K562 (cell line): Measurements from ENCODE around the gene NEMF. TPM values are rescaled to one million over a fixed set of nuclear protein-coding genes. Genes with fewer than 3 reads are reported as not detected.
"Not testable (repeated sequence)": the region's sequence is repeated elsewhere in the genome, so short reads cannot be mapped to it uniquely, and the experiment has no call there.

Experiments used
- ATAC-seq: fragments of 200-7000 bp; cut with Tn5 transposase; 3 replicates; pipeline ENCODE4 v1.9.1; 2020; ENCODE audit warnings: moderate library complexity
- BruUV-seq: library from RNA; stranded (reverse); fragments of 400-500 nt; replicated peaks from 2 replicates; lab custom pipeline; 2021; lab: Mats Ljungman, UMichigan
- CTCF ChIA-PET: fragments of 300-600 bp; formaldehyde crosslinking; extraction: SDS; loops from one replicate; lab custom pipeline; 2021; ENCODE audit warnings: low intra/inter-chr PET ratio; lab: Yijun Ruan, JAX
- POLR2A ChIA-PET: fragments of 300-600, 350-650 bp; sonication (Branson Sonifier 250); formaldehyde crosslinking; extraction: SDS; loops from one replicate; lab custom pipeline; 2021; ENCODE audit warnings: antibody characterized with exemption, inconsistent platforms; lab: Yijun Ruan, JAX
- DNase-seq, 4 experiments: peaks; one replicate each; pipeline versions ENCODE4 v3.0.0 to v3.0.0-alpha.2; 2011 to 2018; ENCODE audit warnings: low spot score in 3 of 4, mixed read lengths in 3 of 4; ENCODE audit errors: extremely low read depth in 1 of 4
- FAIRE-seq: peaks from 2 replicates; lab custom pipeline; 2011; peaks lifted over from hg19 to GRCh38; lab: Jason Lieb, UNC
- H2AFZ ChIP-seq: 2 replicates; pipeline ENCODE4 v1.6.0; 2011; ENCODE audit warnings: low read depth, low read length, control low read depth, inconsistent platforms
- H3K27ac ChIP-seq: fragments of 200-600 bp; 3 replicates; pipeline ENCODE4 v1.8.0; 2011; ENCODE audit warnings: low read depth, mild to moderate bottlenecking, control low read depth, inconsistent platforms, low read length, moderate library complexity, mixed read lengths; ENCODE audit errors: extremely low read depth
- H3K27me3 ChIP-seq, 2 experiments: fragments of 300-600 bp in 1 of 2; 2 replicates in 1 of 2; 3 replicates in 1 of 2; pipeline versions ENCODE4 v1.6.0 to v1.8.0; 2011; ENCODE audit warnings: inconsistent platforms in 2 of 2, low read length in 2 of 2, mild to moderate bottlenecking in 1 of 2, mixed read lengths in 1 of 2, moderate library complexity in 1 of 2; ENCODE audit not compliant: control insufficient read depth in 2 of 2, insufficient read depth in 2 of 2
- H3K36me3 ChIP-seq: fragments of 300-600 bp; 3 replicates; pipeline ENCODE4 v1.8.0; 2011; ENCODE audit warnings: mild to moderate bottlenecking, low read length, inconsistent platforms; ENCODE audit not compliant: control insufficient read depth, insufficient read depth
- H3K4me1 ChIP-seq, 2 experiments: fragments of 200-600 bp in 1 of 2; replicated peaks in 1 of 2; 2 replicates in 1 of 2; 3 replicates in 1 of 2; pipeline versions ENCODE4 v1.5.1 to v1.8.0; 2011; ENCODE audit warnings: inconsistent platforms in 2 of 2, low read length in 2 of 2, mild to moderate bottlenecking in 1 of 2, mixed read lengths in 1 of 2, moderate library complexity in 1 of 2; ENCODE audit not compliant: control insufficient read depth in 2 of 2, insufficient read depth in 2 of 2
- H3K4me2 ChIP-seq: 2 replicates; pipeline ENCODE4 v1.6.1; 2011; ENCODE audit warnings: low read length, control low read depth, inconsistent platforms, mixed read lengths; ENCODE audit not compliant: insufficient read depth
- H3K4me3 ChIP-seq: fragments of 200-600 bp; sonication (generic), shearing (Covaris generic); 2 replicates; pipeline ENCODE4 v1.5.1; 2016; ENCODE audit warnings: control low read depth, inconsistent platforms
- H3K79me2 ChIP-seq: fragments of 200-600 bp; 3 replicates; pipeline ENCODE4 v1.8.0; 2011; ENCODE audit warnings: low read length, inconsistent platforms; ENCODE audit not compliant: control insufficient read depth, insufficient read depth
- H3K9ac ChIP-seq, 2 experiments: 2 replicates each; pipeline versions ENCODE4 v1.6.0 to v1.6.1; 2011; ENCODE audit warnings: low read depth in 2 of 2, low read length in 2 of 2, control low read depth in 1 of 2, inconsistent platforms in 1 of 2, mild to moderate bottlenecking in 1 of 2, mixed read lengths in 1 of 2; ENCODE audit not compliant: insufficient read depth in 1 of 2
- H3K9me1 ChIP-seq: one replicate; pipeline ENCODE4 v1.6.0; 2011; ENCODE audit warnings: inconsistent platforms, mild to moderate bottlenecking, low read length, moderate library complexity; ENCODE audit not compliant: control insufficient read depth, insufficient read depth
- H3K9me3 ChIP-seq: replicated peaks from 2 replicates; pipeline ENCODE4 v1.5.1; 2011; ENCODE audit warnings: low read depth, low read length, inconsistent platforms; ENCODE audit not compliant: control insufficient read depth, insufficient read depth
- H4K20me1 ChIP-seq: replicated peaks from 2 replicates; pipeline ENCODE4 v1.6.1; 2011; ENCODE audit warnings: low read length, inconsistent platforms, mixed read lengths; ENCODE audit not compliant: control insufficient read depth, insufficient read depth
- EGR1 ChIP-seq: fragments of 450-650 bp; conservative IDR thresholded peaks from 2 replicates; pipeline ENCODE4 v1.6.1; 2017; ENCODE audit warnings: mild to moderate bottlenecking
- MEIS2 ChIP-seq: fragments of 450-650 bp; IDR thresholded peaks from 2 replicates; pipeline ENCODE4 v1.6.1; 2014; ENCODE audit warnings: mild to moderate bottlenecking; ENCODE audit not compliant: partially characterized antibody
- SP2 ChIP-seq: IDR thresholded peaks from 2 replicates; pipeline ENCODE4 v1.6.1; 2011; ENCODE audit warnings: mild to moderate bottlenecking, low read depth, low read length, moderate library complexity; ENCODE audit not compliant: poor library complexity, severe bottlenecking; ENCODE audit errors: extremely low read depth
- ZNF324 ChIP-seq: fragments of 250-450 bp; sonication (Bioruptor Pico); IDR thresholded peaks from 2 replicates; pipeline ENCODE4 v1.4.0; 2020; ENCODE audit warnings: mild to moderate bottlenecking
- ZNF766 ChIP-seq: fragments of 200-800 bp; sonication (Bioruptor generic); conservative IDR thresholded peaks from 2 replicates; pipeline ENCODE4 v1.6.1; 2016; ENCODE audit warnings: missing genetic modification characterization, missing compliant biosample characterization
- WGBS: fragments of 100-300 bp; shearing (Covaris generic); methylation state at CpG from one replicate; pipeline ENCODE4 v1.1.6; 2016; ENCODE audit warnings: low coverage, mixed read lengths; ENCODE audit not compliant: insufficient coverage; ENCODE audit errors: missing lambda C conversion rate; 5-methylcytosine and 5-hydroxymethylcytosine counted together
- in situ Hi-C: fragments of 300-500 bp; cut with MboI; formaldehyde crosslinking; loops from 4 replicates; pipeline ENCODE4 v1.15.0; 2018; ENCODE audit warnings: inconsistent platforms, mixed read lengths
- intact Hi-C: fragments of 100-400 bp; cut with micrococcal nuclease; formaldehyde crosslinking; loops from 2 replicates; pipeline ENCODE4 v1.14.2; 2022
- polyA plus RNA-seq, 8 experiments: library from polyadenylated mRNA; depleted of rRNA in 4 of 8; stranded (reverse) in 5 of 8; unstranded in 3 of 8; fragments of >200 nt; fragmentation: Nextera tagmentation in 2 of 8; fragmentation: Illumina TruSeq in 1 of 8; extraction: Ambion mirVana in 2 of 8; extraction: Trizol in 1 of 8; gene quantifications; 2 replicates each; pipeline versions ENCODE4 v1.2.1 to v1.2.3, GENCODE V29; 2011 to 2014; ENCODE audit warnings: inconsistent platforms in 1 of 8, missing spikeins in 1 of 8
- total RNA-seq, 7 experiments: library from RNA; depleted of rRNA in 6 of 7; stranded (reverse); fragments of >200 nt in 6 of 7; fragmentation: Illumina TruSeq in 2 of 7; extraction: Trizol in 2 of 7; gene quantifications; 2 replicates each; pipeline versions ENCODE4 v1.2.1 to v1.2.3, GENCODE V29; 2011 to 2021; ENCODE audit warnings: low replicate concordance in 1 of 7
- TF ChIP-seq, protein P1 (sequence below): fragments of 450-650 bp; IDR thresholded peaks from 2 replicates; pipeline ENCODE4 v1.7.0; 2016; ENCODE audit warnings: borderline replicate concordance
- TF ChIP-seq, protein P2 (sequence below), 2 experiments: IDR thresholded peaks in 1 of 2; conservative IDR thresholded peaks in 1 of 2; 2 replicates each; pipeline ENCODE4 v1.6.1; 2016; ENCODE audit warnings: low read depth in 2 of 2, mild to moderate bottlenecking in 1 of 2, missing compliant biosample characterization in 1 of 2, missing genetic modification characterization in 1 of 2, moderate library complexity in 1 of 2

NEMF gene
- total and polyA plus RNA-seq, 9 of the 15 experiments (the other 6 are each of a cell fraction or from before 2014, with no cell fraction given), result 38.8 to 94.4 (median 61.0) TPM

DNA sequence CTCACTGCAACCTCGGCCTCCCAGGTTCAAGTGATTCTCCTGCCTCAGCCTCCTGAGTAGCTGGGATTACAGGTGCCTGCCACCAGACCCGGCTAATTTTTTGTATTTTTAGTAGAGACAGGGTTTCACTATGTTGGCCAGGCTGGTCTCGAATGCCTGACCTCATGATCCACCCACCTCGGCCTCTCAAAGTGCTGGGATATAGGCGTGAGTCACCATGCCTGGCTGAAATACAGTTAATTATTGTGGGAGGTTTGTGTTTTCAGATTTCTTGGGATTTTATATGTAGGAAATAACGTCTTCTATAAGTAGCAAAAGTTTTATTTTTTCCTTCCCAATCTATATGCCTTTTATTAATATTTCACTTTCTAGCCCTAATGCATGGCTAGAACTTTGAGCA lies 21.0 kb upstream of the NEMF start:
- H3K36me3 ChIP-seq, CTCF ChIA-PET, H3K27ac ChIP-seq, H3K4me1 ChIP-seq, H3K4me3 ChIP-seq, H3K9ac ChIP-seq, H2AFZ ChIP-seq, H3K9me1 ChIP-seq, H3K4me2 ChIP-seq, H4K20me1 ChIP-seq, H3K79me2 ChIP-seq, intact Hi-C loops, ATAC-seq, FAIRE-seq, POLR2A ChIA-PET, BruUV-seq, H3K9me3 ChIP-seq, H3K27me3 ChIP-seq, DNase-seq: not testable (repeated sequence)
- peak; percentile 52 for TF ChIP-seq EGR1
- in situ Hi-C loops, result loop anchor here (25.0 kb wide), 1 partner anchor 664 kb away; the partner anchor contains the start of gene MAP4K5
- 32% methylated on average over 6 of the region's 6 CpGs for WGBS

DNA sequence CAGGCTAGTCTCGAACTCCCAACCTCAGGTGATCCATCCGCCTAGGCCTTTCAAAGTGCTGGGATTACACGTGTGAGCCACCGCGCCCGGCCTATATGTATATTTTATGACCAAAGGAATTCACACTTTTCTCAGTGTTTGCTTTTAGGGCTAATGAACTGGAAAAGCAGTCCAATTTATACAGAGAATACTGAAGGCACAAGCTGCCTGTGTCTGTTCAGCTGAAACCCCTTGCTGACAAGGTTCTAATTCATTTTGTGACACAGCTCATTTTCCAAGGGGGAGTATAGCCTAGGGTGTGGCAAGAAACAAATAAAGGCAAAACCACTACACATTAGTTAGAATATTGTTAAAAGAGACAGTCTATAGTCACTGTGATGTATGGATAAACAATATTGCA lies 18.3 kb upstream of the NEMF start:
- Histone ChIP-seq H3K36me3 (no peaks in the 10 kb centered on the region), H3K4me3 (no peak overlapping the region), H3K27ac (no peak overlapping the region), H3K4me1 (peaks cover 0 to 10% of the 10 kb centered on the region in 2 experiments; a peak in 3 of 5 replicates), H3K9me3 (no peaks in the 10 kb centered on the region), H4K20me1 (no peaks in the 10 kb centered on the region), H2AFZ (peak overlapping the region; percentile 38; the same call in 1 of the 2 replicates), H3K9me1 (no peaks in the 10 kb centered on the region), H3K4me2 (no peak overlapping the region), H3K9ac (no peak overlapping the region), H3K27me3 (no peaks in the 10 kb centered on the region), H3K79me2 (no peaks in the 10 kb centered on the region)
- DNase-seq (no peak), ATAC-seq (no peak), FAIRE-seq (peak; percentile 15)
- intact Hi-C loops, result no loop called here
- POLR2A ChIA-PET, result no interaction called here
- in situ Hi-C loops, result loop anchor here (25.0 kb wide), 1 partner anchor 666 kb away; the partner anchor contains the start of gene MAP4K5
- TF ChIP-seq MEIS2, result peak; percentile 58
- TF ChIP-seq ZNF324, result no peak
- TF ChIP-seq, protein P1, sequence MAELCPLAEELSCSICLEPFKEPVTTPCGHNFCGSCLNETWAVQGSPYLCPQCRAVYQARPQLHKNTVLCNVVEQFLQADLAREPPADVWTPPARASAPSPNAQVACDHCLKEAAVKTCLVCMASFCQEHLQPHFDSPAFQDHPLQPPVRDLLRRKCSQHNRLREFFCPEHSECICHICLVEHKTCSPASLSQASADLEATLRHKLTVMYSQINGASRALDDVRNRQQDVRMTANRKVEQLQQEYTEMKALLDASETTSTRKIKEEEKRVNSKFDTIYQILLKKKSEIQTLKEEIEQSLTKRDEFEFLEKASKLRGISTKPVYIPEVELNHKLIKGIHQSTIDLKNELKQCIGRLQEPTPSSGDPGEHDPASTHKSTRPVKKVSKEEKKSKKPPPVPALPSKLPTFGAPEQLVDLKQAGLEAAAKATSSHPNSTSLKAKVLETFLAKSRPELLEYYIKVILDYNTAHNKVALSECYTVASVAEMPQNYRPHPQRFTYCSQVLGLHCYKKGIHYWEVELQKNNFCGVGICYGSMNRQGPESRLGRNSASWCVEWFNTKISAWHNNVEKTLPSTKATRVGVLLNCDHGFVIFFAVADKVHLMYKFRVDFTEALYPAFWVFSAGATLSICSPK, result no peak
- TF ChIP-seq, protein P2, sequence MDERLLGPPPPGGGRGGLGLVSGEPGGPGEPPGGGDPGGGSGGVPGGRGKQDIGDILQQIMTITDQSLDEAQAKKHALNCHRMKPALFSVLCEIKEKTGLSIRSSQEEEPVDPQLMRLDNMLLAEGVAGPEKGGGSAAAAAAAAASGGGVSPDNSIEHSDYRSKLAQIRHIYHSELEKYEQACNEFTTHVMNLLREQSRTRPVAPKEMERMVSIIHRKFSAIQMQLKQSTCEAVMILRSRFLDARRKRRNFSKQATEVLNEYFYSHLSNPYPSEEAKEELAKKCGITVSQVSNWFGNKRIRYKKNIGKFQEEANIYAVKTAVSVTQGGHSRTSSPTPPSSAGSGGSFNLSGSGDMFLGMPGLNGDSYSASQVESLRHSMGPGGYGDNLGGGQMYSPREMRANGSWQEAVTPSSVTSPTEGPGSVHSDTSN (CRISPR knock-in tag; IDR thresholded peaks at IDR 0.05; ENCODE audit: low read depth), result no peak
- TF ChIP-seq, protein P2 (tag; conservative IDR thresholded peaks at IDR 0.05; ENCODE audit: low read depth), result 0 out of 2 replicates have a peak, but pooled peaks have one; percentile 19
- no peak for TF ChIP-seq ZNF766
- TF ChIP-seq SP2, result no peak
- BruUV-seq, result no TSS peak
- CTCF ChIA-PET, result no interaction called here
- 87% methylated on average over 6 of the region's 6 CpGs for WGBS
